Chondrocyte (in vitro differentiated cells): ENCODE results near the gene TSPAN9. TPM values are rescaled to one million over a fixed set of nuclear protein-coding genes. Genes with fewer than 3 reads are reported as not detected.

Experiments used
- DNase-seq: peaks from one replicate; pipeline ENCODE4 v3.0.0; 2021; ENCODE audit warnings: mixed read lengths, low spot score
- H3K27ac Mint-ChIP-seq: one replicate; pipeline ENCODE4 v1.8.0; 2021; ENCODE audit warnings: mild to moderate bottlenecking, moderate library complexity, mixed read lengths; ENCODE audit not compliant: unreplicated experiment
- H3K27me3 Mint-ChIP-seq: 2 replicates; pipeline ENCODE4 v1.8.0; 2021; ENCODE audit warnings: low read depth, mixed read lengths
- H3K36me3 Mint-ChIP-seq: 2 replicates; pipeline ENCODE4 v1.8.0; 2021; ENCODE audit warnings: low read depth, mixed read lengths
- H3K4me1 Mint-ChIP-seq: 2 replicates; pipeline ENCODE4 v1.8.0; 2021; ENCODE audit warnings: low read depth, mild to moderate bottlenecking, mixed read lengths
- H3K4me3 Mint-ChIP-seq: one replicate; pipeline ENCODE4 v1.8.0; 2021; ENCODE audit warnings: mild to moderate bottlenecking, moderate library complexity, mixed read lengths; ENCODE audit not compliant: unreplicated experiment
- H3K9me3 Mint-ChIP-seq: 2 replicates; pipeline ENCODE4 v1.8.0; 2021; ENCODE audit warnings: low read depth, mixed read lengths
- total RNA-seq: library from RNA; stranded (reverse); gene quantifications from 3 replicates; pipeline ENCODE4 v1.2.1, GENCODE V29; 2021
- TF ChIP-seq, protein P1 (sequence below): fragments of 200-600 bp; sonication (generic); IDR thresholded peaks from 2 replicates; pipeline ENCODE4 v1.5.0; 2021; ENCODE audit warnings: antibody characterized with exemption, mild to moderate bottlenecking, moderate library complexity

The TSPAN9 gene
- total RNA-seq, 1 donor from 2014 or later: 50.4 TPM

DNA sequence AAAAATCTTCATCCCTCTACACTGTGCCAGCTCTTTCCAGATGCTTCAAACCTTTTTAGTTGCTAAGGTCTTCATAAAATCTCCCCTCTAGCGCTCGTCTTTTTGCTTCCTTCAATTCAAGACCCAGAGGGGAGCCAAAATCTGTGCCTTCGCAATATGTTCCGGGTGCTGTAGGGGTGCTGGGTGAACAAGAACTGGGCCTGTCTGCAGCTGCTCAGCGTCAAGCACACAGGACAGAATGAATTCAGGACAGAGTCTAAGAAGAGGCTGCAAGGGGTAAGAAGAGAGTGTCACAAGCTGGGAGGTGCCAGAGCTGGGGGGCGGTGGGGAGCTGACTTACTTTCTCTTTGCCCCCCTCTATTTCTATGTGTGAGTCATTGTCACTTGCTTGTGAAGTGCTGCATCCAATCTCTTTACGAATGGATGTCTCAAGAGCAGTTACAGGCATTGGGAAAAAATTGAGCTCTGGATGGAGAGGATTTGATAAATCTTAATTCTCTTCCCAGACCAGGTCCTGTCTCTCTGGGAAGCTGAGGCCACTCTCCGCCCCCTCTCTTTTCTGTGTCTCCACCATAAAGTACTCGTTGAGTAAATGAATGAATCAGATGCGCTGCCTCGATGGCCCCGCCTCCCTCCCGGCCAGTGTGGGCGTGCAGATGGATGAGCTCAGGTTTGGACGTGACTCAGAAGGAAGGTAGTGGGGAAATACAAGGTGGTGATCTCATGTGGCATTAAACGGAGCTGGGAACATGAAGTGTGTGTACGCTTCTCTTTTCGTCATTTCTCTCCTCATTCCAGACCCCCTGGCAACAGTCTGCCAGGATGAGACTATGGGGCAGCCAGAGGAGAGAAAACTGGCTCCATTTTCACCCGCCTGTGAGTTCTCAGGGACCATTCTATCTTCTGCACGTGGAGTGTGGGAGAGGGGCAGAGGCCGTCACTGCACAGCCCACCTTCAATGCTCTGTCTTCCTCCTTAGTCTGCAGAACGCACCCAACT, 91.3 kb downstream of the TSPAN9 start:
- TF ChIP-seq, protein P1, sequence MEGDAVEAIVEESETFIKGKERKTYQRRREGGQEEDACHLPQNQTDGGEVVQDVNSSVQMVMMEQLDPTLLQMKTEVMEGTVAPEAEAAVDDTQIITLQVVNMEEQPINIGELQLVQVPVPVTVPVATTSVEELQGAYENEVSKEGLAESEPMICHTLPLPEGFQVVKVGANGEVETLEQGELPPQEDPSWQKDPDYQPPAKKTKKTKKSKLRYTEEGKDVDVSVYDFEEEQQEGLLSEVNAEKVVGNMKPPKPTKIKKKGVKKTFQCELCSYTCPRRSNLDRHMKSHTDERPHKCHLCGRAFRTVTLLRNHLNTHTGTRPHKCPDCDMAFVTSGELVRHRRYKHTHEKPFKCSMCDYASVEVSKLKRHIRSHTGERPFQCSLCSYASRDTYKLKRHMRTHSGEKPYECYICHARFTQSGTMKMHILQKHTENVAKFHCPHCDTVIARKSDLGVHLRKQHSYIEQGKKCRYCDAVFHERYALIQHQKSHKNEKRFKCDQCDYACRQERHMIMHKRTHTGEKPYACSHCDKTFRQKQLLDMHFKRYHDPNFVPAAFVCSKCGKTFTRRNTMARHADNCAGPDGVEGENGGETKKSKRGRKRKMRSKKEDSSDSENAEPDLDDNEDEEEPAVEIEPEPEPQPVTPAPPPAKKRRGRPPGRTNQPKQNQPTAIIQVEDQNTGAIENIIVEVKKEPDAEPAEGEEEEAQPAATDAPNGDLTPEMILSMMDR: no peak
- no peaks in the 10 kb centered on the region for H3K27me3 Mint-ChIP-seq
- H3K4me3 Mint-ChIP-seq: no peak overlapping the region
- peaks cover 1% of the 10 kb centered on the region for H3K36me3 Mint-ChIP-seq
- DNase-seq: no peak
- H3K4me1 Mint-ChIP-seq: peaks cover 40% of the 10 kb centered on the region
- no peaks in the 10 kb centered on the region for H3K9me3 Mint-ChIP-seq
- peak overlapping the region; percentile 88 for H3K27ac Mint-ChIP-seq

DNA sequence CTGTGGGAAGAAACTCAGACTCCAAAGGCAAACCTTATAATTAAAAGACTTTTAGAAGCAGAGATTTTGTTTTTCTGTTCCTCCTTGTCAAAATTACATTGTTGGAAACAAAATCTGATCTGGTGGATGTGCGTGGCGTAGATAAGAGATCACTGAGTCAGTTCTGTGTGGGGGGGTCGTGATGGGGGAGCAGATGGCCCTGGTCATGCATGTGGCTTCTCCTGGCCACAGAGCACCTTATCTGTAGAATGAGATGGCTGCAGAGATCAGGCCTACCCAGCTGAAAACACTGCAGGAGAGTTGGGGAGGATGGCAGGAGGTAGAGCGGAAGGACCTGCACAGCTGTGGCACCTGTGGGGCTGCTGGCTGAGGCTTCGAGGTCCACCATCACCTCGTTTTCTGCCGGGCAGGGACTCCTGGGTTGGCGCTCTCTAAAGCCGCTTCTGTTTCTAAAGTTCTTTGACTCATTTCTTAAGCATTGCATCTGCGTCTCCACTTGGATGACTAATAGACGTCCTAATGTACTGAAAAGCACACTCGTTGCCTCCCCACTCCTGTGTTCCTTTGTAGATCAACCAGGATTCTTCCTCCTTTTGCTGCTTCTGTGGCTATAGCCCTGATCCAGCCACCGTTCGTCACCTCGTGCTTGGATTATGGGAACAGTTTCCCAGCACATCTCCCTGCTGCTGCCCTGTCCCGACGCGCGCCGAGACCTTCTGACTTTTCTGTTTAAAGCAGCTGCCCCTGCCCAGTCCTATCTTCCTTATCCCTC, 93.4 kb downstream of the TSPAN9 start:
- Mint-ChIP-seq H3K27ac (peak overlapping the region; percentile 96), H3K4me3 (no peak overlapping the region), H3K36me3 (peaks cover 5% of the 10 kb centered on the region), H3K27me3 (no peaks in the 10 kb centered on the region), H3K9me3 (no peaks in the 10 kb centered on the region), H3K4me1 (peaks cover 35% of the 10 kb centered on the region)
- TF ChIP-seq, protein P1: no peak
- no peak for DNase-seq

DNA sequence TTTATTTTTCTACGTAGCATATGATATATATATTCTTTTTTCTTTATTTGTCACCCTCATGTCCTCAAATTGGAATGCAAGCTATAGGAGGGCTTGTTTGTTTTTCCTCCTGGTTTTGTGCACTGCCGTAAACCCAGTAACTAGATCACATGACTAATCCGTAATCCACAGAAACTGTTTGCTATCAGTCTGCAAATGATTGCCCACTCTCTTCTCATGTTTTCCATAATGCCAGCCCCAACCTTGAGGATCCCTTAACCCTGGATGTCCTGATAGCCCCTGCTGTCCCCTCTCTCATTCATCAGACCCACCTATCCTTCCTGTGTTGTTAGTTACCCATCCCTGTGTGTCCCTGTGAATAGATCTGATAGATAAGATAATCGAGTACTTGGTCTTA, 94.0 kb downstream of the TSPAN9 start:
- TF ChIP-seq, protein P1: no peak
- no peaks in the 10 kb centered on the region for H3K27me3 Mint-ChIP-seq
- H3K4me1 Mint-ChIP-seq: peaks cover 35% of the 10 kb centered on the region
- no peak for DNase-seq
- no peaks in the 10 kb centered on the region for H3K9me3 Mint-ChIP-seq
- H3K36me3 Mint-ChIP-seq: peaks cover 5% of the 10 kb centered on the region
- no peak overlapping the region for H3K4me3 Mint-ChIP-seq
- H3K27ac Mint-ChIP-seq: peak overlapping the region; percentile 96

DNA sequence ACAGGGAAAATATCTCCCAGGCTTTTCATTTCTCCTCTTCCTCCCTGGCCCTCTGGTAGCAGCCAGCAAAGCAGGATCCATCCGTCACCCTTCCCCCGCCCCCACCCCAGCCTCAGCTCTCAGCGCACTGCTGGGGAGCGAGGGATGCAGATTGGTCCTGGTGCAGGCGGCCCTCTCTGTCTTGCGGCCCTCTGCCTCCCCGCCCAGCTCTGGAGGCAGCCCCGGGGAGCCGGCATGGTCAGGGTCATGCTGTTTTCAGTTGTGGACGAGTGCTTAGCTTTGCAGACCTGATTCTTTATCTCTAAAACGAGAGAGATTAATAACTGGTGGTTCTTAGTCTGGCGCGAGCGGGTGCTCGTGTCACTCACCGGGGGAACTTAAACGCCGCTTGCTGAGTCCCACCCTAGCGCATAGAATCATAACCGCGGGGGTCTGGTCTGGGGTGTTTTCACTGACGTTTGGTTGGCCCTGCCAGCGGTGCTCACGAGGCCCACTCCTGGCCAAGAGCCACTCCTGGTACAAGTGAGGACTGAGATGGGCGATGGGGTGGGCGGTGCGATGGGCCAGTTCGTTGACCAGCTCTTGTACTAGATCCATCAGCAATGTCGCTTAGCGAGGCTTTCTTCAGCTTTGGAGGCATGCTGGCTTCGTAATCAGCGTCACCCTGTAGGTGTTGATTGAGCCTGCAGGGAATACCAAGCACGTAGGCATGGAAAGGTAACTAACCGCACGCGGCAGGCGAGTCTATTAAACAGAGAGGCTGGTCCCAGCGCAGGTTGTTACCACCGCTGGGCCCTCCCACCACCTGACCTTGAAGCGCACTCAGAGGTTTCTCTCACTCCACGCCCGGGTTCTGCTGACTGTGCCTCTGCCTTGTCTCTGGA, 95.2 kb downstream of the TSPAN9 start:
- Mint-ChIP-seq H3K36me3 (peaks cover 4% of the 10 kb centered on the region), H3K9me3 (no peaks in the 10 kb centered on the region), H3K4me3 (no peak overlapping the region), H3K27me3 (no peaks in the 10 kb centered on the region), H3K4me1 (peaks cover 35% of the 10 kb centered on the region), H3K27ac (no peak overlapping the region)
- DNase-seq: no peak
- TF ChIP-seq, protein P1: no peak
